OCI-LY3 (cell line): Measurements from ENCODE around the gene NAB2.

Source experiments
- EZH2phosphoT487 ChIP-seq: fragments of 200-600 bp; shearing (Covaris generic); IDR thresholded peaks from 2 replicates; pipeline ENCODE4 v1.6.1; 2018; ENCODE audit warnings: antibody characterized with exemption, mixed run types, low read depth
- TF ChIP-seq, protein P1 (sequence below): fragments of 200-600, 300-600 bp; sonication (generic); IDR thresholded peaks from 2 replicates; pipeline ENCODE4 v1.5.1; 2014; ENCODE audit warnings: antibody characterized with exemption, low read length, low read depth

DNA sequence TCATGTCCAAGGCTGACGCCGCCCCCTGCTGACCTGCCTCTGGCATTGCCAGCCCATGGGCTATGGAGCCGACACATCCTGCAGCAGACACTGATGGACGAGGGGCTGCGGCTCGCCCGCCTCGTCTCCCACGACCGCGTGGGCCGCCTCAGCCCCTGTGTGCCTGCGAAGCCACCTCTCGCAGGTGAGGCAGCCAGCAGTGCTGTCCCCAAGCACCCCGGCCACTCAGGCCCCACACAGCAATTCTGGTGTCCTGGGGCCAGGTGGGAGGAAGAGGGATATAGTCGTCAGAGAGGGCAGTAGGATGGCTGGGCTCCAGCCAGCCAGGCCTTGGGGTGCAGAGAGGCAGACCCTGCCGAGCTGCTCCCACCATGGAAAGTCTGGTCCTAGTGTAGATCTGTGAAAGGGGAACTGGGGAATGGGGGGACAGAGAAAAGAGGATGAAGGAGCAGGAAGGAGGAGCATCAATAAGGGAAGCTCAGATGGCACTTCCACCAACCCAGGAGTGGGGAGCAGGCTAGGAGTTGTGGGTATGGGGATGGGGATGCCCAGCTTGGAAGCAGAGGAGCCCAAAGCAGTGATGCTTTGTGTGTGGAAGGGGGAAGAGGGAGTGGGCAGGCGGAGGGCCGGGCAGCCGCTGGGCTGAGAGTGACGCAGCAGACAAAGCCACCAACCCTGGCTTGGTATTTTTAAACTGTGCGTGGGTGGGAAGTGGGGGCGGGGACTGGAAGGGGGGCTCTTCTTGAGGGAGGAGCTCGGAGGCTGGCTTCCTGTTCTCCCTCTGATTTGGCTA is 4.7 kb downstream of the NAB2 start:
- TF ChIP-seq, protein P1, sequence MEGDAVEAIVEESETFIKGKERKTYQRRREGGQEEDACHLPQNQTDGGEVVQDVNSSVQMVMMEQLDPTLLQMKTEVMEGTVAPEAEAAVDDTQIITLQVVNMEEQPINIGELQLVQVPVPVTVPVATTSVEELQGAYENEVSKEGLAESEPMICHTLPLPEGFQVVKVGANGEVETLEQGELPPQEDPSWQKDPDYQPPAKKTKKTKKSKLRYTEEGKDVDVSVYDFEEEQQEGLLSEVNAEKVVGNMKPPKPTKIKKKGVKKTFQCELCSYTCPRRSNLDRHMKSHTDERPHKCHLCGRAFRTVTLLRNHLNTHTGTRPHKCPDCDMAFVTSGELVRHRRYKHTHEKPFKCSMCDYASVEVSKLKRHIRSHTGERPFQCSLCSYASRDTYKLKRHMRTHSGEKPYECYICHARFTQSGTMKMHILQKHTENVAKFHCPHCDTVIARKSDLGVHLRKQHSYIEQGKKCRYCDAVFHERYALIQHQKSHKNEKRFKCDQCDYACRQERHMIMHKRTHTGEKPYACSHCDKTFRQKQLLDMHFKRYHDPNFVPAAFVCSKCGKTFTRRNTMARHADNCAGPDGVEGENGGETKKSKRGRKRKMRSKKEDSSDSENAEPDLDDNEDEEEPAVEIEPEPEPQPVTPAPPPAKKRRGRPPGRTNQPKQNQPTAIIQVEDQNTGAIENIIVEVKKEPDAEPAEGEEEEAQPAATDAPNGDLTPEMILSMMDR = peak; percentile 62
- no peak for TF ChIP-seq EZH2phosphoT487
